ENCODE measurements around the gene RXRA. TPM values are rescaled to one million over a fixed set of nuclear protein-coding genes. Genes with fewer than 3 reads are reported as not detected.

RXRA gene
- total RNA-seq, 4 donors from 2014 or later, result 53.5 to 61.5 (median 56.5) TPM

GRCh38 chr9:134297083-134297410, 29.2 kb upstream of the RXRA start:
- H3K4me1 ChIP-seq, result peaks cover 0 to 17% (median 7%) of the 10 kb centered on the region in 4 donors
- no peaks in the 10 kb centered on the region for H3K9me3 ChIP-seq
- WGBS, 2 donors, result 81 to 85% methylated on average over 11 to 13 of the region's 14 CpGs
- TF ChIP-seq EP300 (IDR thresholded peaks at IDR 0.05), result no peak
- no peak for TF ChIP-seq POLR2A (IDR thresholded peaks at IDR 0.05)
- H3K36me3 ChIP-seq, result no peaks in the 10 kb centered on the region
- no peaks in the 10 kb centered on the region for H3K27me3 ChIP-seq
- H3K4me3 ChIP-seq, result no peak overlapping the region
- H3K27ac ChIP-seq, result no peak overlapping the region
- DNase-seq (ENCODE audit: low spot score in 2 of 2), result no peak

DNA sequence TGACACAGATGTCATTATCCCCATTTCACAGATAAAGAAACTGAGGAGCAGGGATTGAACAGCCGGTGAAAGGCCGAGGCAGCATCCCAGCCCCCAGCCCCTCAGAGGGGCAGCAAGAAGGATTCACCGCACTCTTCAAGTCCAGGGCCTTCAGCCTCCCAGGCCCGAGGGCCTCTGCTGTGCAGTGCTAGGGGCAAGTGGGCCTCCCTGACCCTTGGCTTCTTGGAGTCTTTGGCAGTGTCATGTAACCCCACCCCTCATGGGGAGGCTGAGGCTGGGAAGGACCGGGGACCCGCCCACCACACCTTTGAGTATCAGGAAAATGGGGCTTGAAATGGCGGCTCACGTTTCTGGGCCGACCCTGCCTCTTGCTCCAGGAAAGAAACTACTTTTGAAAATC, 28.7 kb upstream of the RXRA start:
- Histone ChIP-seq H3K9me3 (no peaks in the 10 kb centered on the region), H3K36me3 (no peaks in the 10 kb centered on the region), H3K4me1 (peaks cover 0 to 17% (median 7%) of the 10 kb centered on the region in 4 donors), H3K27me3 (no peaks in the 10 kb centered on the region), H3K27ac (no peak overlapping the region), H3K4me3 (no peak overlapping the region)
- TF ChIP-seq EP300 (IDR thresholded peaks at IDR 0.05) (no peak), POLR2A (IDR thresholded peaks at IDR 0.05) (no peak), CTCF (IDR thresholded peaks at IDR 0.05) (no peak)
- 95 to 96% methylated on average over 9 of the region's 9 CpGs for WGBS, 2 donors
- DNase-seq (ENCODE audit: low spot score in 2 of 2), result no peak

GRCh38 chr9:134298000-134298399, 28.3 kb upstream of the RXRA start:
- Histone ChIP-seq H3K27ac (no peak overlapping the region), H3K27me3 (no peaks in the 10 kb centered on the region), H3K4me1 (peaks cover 0 to 16% (median 7%) of the 10 kb centered on the region in 4 donors), H3K36me3 (no peaks in the 10 kb centered on the region), H3K9me3 (no peaks in the 10 kb centered on the region), H3K4me3 (no peak overlapping the region)
- TF ChIP-seq EP300 (IDR thresholded peaks at IDR 0.05), result no peak
- no peak for TF ChIP-seq CTCF (IDR thresholded peaks at IDR 0.05)
- no peak for TF ChIP-seq POLR2A (IDR thresholded peaks at IDR 0.05)
- no peak for DNase-seq (ENCODE audit: low spot score in 2 of 2)
- WGBS, 2 donors, result 88 to 92% methylated on average over 6 of the region's 6 CpGs

GRCh38 chr9:134299068-134299467, 27.2 kb upstream of the RXRA start:
- no peak for DNase-seq (ENCODE audit: low spot score in 2 of 2)
- Histone ChIP-seq H3K36me3 (no peaks in the 10 kb centered on the region), H3K27ac (no peak overlapping the region), H3K9me3 (no peaks in the 10 kb centered on the region), H3K4me3 (no peak overlapping the region), H3K27me3 (no peaks in the 10 kb centered on the region), H3K4me1 (peaks cover 0 to 6% (median 3%) of the 10 kb centered on the region in 4 donors)
- 91 to 95% methylated on average over 5 of the region's 5 CpGs for WGBS, 2 donors
- TF ChIP-seq EP300 (IDR thresholded peaks at IDR 0.05) (no peak), CTCF (IDR thresholded peaks at IDR 0.05) (no peak), POLR2A (IDR thresholded peaks at IDR 0.05) (no peak)

- no peak overlapping the region for H3K4me3 ChIP-seq
- no peaks in the 10 kb centered on the region for H3K27me3 ChIP-seq
- no peak overlapping the region for H3K27ac ChIP-seq
- no peak for TF ChIP-seq EP300 (IDR thresholded peaks at IDR 0.05)
- TF ChIP-seq CTCF (IDR thresholded peaks at IDR 0.05), result no peak
- no peak for TF ChIP-seq POLR2A (IDR thresholded peaks at IDR 0.05)
- H3K9me3 ChIP-seq, result no peaks in the 10 kb centered on the region
- 82 to 84% methylated on average over 5 to 7 of the region's 7 CpGs for WGBS, 2 donors
- H3K36me3 ChIP-seq, result no peaks in the 10 kb centered on the region
- no peak for DNase-seq (ENCODE audit: low spot score in 2 of 2)
- H3K4me1 ChIP-seq, result no peaks in the 10 kb centered on the region
Observed at GRCh38 chr9:134299883-134300282, 26.4 kb upstream of the RXRA start.

Measured in tibial nerve (tissue), 4 donors.